WERI-Rb-1 (cell line): ENCODE data around the gene YBX2.

Experiments
- DNase-seq: peaks from one replicate; pipeline ENCODE4 v3.0.0-alpha.2; 2020
- H3K27ac ChIP-seq: fragments of 250-450 bp; sonication (Bioruptor Pico); 2 replicates; pipeline ENCODE4 v1.5.1; 2020; ENCODE audit warnings: mild to moderate bottlenecking, moderate library complexity
- H3K27me3 ChIP-seq: fragments of 250-450 bp; sonication (Bioruptor Pico); 2 replicates; pipeline ENCODE4 v1.5.1; 2021; ENCODE audit warnings: mild to moderate bottlenecking, low read depth, moderate library complexity; ENCODE audit not compliant: insufficient read depth, severe bottlenecking
- H3K36me3 ChIP-seq: fragments of 250-450 bp; sonication (Bioruptor Pico); 2 replicates; pipeline ENCODE4 v1.5.1; 2020; ENCODE audit warnings: mild to moderate bottlenecking, moderate library complexity
- H3K4me3 ChIP-seq: 2 replicates; pipeline ENCODE4 v1.5.1; 2011; ENCODE audit warnings: low read depth, mild to moderate bottlenecking, control low read depth, low read length
- H3K9me3 ChIP-seq: fragments of 250-450 bp; sonication (Bioruptor Pico); 2 replicates; pipeline ENCODE4 v1.5.1; 2021; ENCODE audit warnings: mild to moderate bottlenecking, moderate library complexity; ENCODE audit not compliant: severe bottlenecking
- CTCF ChIP-seq: IDR thresholded peaks from 2 replicates; pipeline ENCODE4 v1.5.1; 2011; ENCODE audit warnings: low read depth, mild to moderate bottlenecking, control low read depth, inconsistent platforms, low read length

Gene YBX2

GRCh38 chr17:7241090-7241733 lies 53.2 kb downstream of the YBX2 start:
- H3K9me3 ChIP-seq = no peaks in the 10 kb centered on the region
- no peak for DNase-seq
- no peaks in the 10 kb centered on the region for H3K27me3 ChIP-seq
- peak overlapping the region; percentile 90 for H3K4me3 ChIP-seq
- H3K36me3 ChIP-seq = peaks cover 71% of the 10 kb centered on the region
- H3K27ac ChIP-seq = peak overlapping the region; percentile 99
- no peak for TF ChIP-seq CTCF

GRCh38 chr17:7240375-7240774 lies 54.1 kb downstream of the YBX2 start:
- no peak overlapping the region for H3K4me3 ChIP-seq
- H3K36me3 ChIP-seq = peaks cover 71% of the 10 kb centered on the region
- peak overlapping the region; percentile 27 for H3K27ac ChIP-seq
- TF ChIP-seq CTCF = no peak
- H3K9me3 ChIP-seq = no peaks in the 10 kb centered on the region
- DNase-seq = no peak
- H3K27me3 ChIP-seq = no peaks in the 10 kb centered on the region

DNA sequence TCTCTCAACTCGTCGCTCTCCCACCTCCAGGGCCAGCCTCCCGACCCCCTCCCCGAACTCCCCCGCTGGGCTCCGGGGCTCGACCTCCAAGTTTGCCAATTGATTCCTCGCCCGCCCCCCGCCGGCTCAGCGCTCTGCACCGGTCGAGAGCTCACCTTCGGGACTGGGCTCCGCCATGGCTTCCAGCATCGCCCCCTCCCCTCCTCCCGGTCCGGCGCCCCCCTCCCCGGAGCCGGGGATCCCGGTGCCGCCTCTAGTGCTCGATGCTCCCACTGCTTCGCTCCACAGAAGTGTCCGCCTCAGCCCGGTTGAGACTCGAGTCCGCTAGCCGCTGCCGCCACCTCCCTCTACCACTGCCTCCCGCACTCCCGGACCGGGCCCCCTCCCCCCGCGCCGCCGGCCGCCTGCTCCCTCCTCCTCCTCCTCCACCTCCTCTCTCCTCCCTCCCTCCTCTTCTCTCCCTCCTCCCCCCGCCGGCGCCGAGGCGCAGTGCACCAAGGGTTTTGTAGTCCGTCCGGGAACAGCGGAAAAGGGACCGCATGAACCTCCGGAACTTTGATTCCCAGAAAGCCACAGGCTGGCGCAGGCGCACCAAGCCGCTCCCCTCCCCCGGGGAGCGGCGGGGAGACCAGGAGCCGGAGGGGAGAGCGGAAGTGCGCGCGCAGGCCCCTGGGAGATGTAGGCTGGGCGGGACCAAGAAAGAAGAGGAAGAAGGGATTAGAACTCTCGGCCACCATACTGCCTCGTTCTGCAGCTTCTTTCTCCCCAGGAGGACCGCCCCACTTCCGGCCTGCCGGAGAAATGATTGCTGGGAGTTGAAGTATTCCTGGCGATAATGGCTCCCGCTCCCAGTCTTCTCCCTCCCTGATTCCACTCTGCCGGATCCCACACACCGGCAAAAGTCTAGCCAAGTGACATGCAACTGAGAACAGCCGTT lies 55.1 kb downstream of the YBX2 start, which contains the start of gene PHF23:
PHF23 (minus strand) TSS at position 367 of the 937 bp plus-strand sequence; CDS start at position 189, 178 bp downstream.
- peak; percentile 99 for DNase-seq
- Histone ChIP-seq H3K4me3 (peak within 1 kb of the TSS; percentile 96), H3K36me3 (peaks cover 70% of the 10 kb centered on the region), H3K27ac (peak within 1 kb of the TSS; percentile 92), H3K27me3 (no peaks in the 10 kb centered on the region), H3K9me3 (no peaks in the 10 kb centered on the region)
- TF ChIP-seq CTCF = no peak

GRCh38 chr17:7238420-7239090 lies 55.9 kb downstream of the YBX2 start:
- H3K9me3 ChIP-seq = no peaks in the 10 kb centered on the region
- peak; percentile 55 for DNase-seq
- H3K36me3 ChIP-seq = peaks cover 62% of the 10 kb centered on the region
- peak overlapping the region; percentile 92 for H3K27ac ChIP-seq
- H3K27me3 ChIP-seq = no peaks in the 10 kb centered on the region
- TF ChIP-seq CTCF = no peak
- peak overlapping the region; percentile 96 for H3K4me3 ChIP-seq
